ENCODE data around the gene OR6C1.
"Not testable (repeated sequence)": the region's sequence is repeated elsewhere in the genome, so short reads cannot be mapped to it uniquely, and the experiment has no call there.

Gene OR6C1

GRCh38 chr12:55314043-55314442, at the start of gene OR6C1:
TSS of gene OR6C1 (plus strand) at chr12:55314343. CDS start at chr12:55320600, 6,257 bp downstream.
- no peaks in the 10 kb centered on the region for H3K27me3 ChIP-seq (ENCODE audit: control insufficient read depth, insufficient read depth, low read length)
- H3K4me3 ChIP-seq (ENCODE audit: low read length), result no peak within 1 kb of the TSS
- no peaks in the 10 kb centered on the region for H3K36me3 ChIP-seq (ENCODE audit: control insufficient read depth, low read depth, low read length)
- H3K4me1 ChIP-seq (ENCODE audit: control insufficient read depth, low read depth, low read length), result no peaks in the 10 kb centered on the region
- H3K9me3 ChIP-seq (ENCODE audit: control insufficient read depth, low read depth, low read length), result no peaks in the 10 kb centered on the region
- no peak within 1 kb of the TSS for H3K9ac ChIP-seq (ENCODE audit: low read length)
- H3K27ac ChIP-seq (ENCODE audit: low read length), result no peak within 1 kb of the TSS

- Histone ChIP-seq H3K9ac (ENCODE audit: low read length) (no peak overlapping the region), H3K4me3 (ENCODE audit: low read length) (no peak overlapping the region), H3K27ac (ENCODE audit: low read length) (no peak overlapping the region), H3K9me3 (ENCODE audit: control insufficient read depth, low read depth, low read length) (peaks cover 5% of the 10 kb centered on the region), H3K36me3 (ENCODE audit: control insufficient read depth, low read depth, low read length) (no peaks in the 10 kb centered on the region), H3K27me3 (ENCODE audit: control insufficient read depth, insufficient read depth, low read length) (no peaks in the 10 kb centered on the region), H3K4me1 (ENCODE audit: control insufficient read depth, low read depth, low read length) (no peaks in the 10 kb centered on the region)
Observed at GRCh38 chr12:55280991-55281390, 33.2 kb upstream of the OR6C1 start.

- Histone ChIP-seq H3K36me3 (ENCODE audit: control insufficient read depth, low read depth, low read length) (no peaks in the 10 kb centered on the region), H3K4me3 (ENCODE audit: low read length) (no peak overlapping the region), H3K27ac (ENCODE audit: low read length) (no peak overlapping the region), H3K9me3 (ENCODE audit: control insufficient read depth, low read depth, low read length) (no peaks in the 10 kb centered on the region), H3K4me1 (ENCODE audit: control insufficient read depth, low read depth, low read length) (no peaks in the 10 kb centered on the region), H3K9ac (ENCODE audit: low read length) (no peak overlapping the region), H3K27me3 (ENCODE audit: control insufficient read depth, insufficient read depth, low read length) (no peaks in the 10 kb centered on the region)
Observed at GRCh38 chr12:55289999-55290398, 24.1 kb upstream of the OR6C1 start.

- Histone ChIP-seq H3K27ac (ENCODE audit: low read length) (no peak within 1 kb of the TSS), H3K4me1 (ENCODE audit: control insufficient read depth, low read depth, low read length) (no peaks in the 10 kb centered on the region), H3K9ac (ENCODE audit: low read length) (no peak within 1 kb of the TSS), H3K4me3 (ENCODE audit: low read length) (no peak within 1 kb of the TSS), H3K27me3 (ENCODE audit: control insufficient read depth, insufficient read depth, low read length) (no peaks in the 10 kb centered on the region), H3K9me3 (ENCODE audit: control insufficient read depth, low read depth, low read length) (no peaks in the 10 kb centered on the region), H3K36me3 (ENCODE audit: control insufficient read depth, low read depth, low read length) (no peaks in the 10 kb centered on the region)
Observed at GRCh38 chr12:55296469-55296868, 17.7 kb upstream of the OR6C1 start, which contains the start of gene OR6C6. TSS of gene OR6C6 (minus strand) at chr12:55296569. CDS start at chr12:55295232, 1,337 bp downstream.

- Histone ChIP-seq H3K27me3 (ENCODE audit: control insufficient read depth, insufficient read depth, low read length) (no peaks in the 10 kb centered on the region), H3K9me3 (ENCODE audit: control insufficient read depth, low read depth, low read length) (no peaks in the 10 kb centered on the region), H3K36me3 (ENCODE audit: control insufficient read depth, low read depth, low read length) (no peaks in the 10 kb centered on the region), H3K4me3 (ENCODE audit: low read length) (no peak overlapping the region), H3K27ac (ENCODE audit: low read length) (no peak overlapping the region), H3K9ac (ENCODE audit: low read length) (no peak overlapping the region), H3K4me1 (ENCODE audit: control insufficient read depth, low read depth, low read length) (no peaks in the 10 kb centered on the region)
Observed at GRCh38 chr12:55320201-55320600, 6.1 kb downstream of the OR6C1 start.

GRCh38 chr12:55325801-55326200, 11.7 kb downstream of the OR6C1 start:
- H3K4me1 ChIP-seq (ENCODE audit: control insufficient read depth, low read depth, low read length); H3K27ac ChIP-seq (ENCODE audit: low read length); H3K27me3 ChIP-seq (ENCODE audit: control insufficient read depth, insufficient read depth, low read length); H3K9me3 ChIP-seq (ENCODE audit: control insufficient read depth, low read depth, low read length); H3K4me3 ChIP-seq (ENCODE audit: low read length); H3K9ac ChIP-seq (ENCODE audit: low read length); H3K36me3 ChIP-seq (ENCODE audit: control insufficient read depth, low read depth, low read length): not testable (repeated sequence)

GRCh38 chr12:55330446-55330845, 16.3 kb downstream of the OR6C1 start, which contains the start of gene OR6C3:
TSS of gene OR6C3 (plus strand) at chr12:55330746. CDS start at chr12:55331701, 955 bp downstream.
- Histone ChIP-seq H3K27ac (ENCODE audit: low read length) (no peak within 1 kb of the TSS), H3K36me3 (ENCODE audit: control insufficient read depth, low read depth, low read length) (no peaks in the 10 kb centered on the region), H3K9ac (ENCODE audit: low read length) (no peak within 1 kb of the TSS), H3K4me1 (ENCODE audit: control insufficient read depth, low read depth, low read length) (peaks cover 11% of the 10 kb centered on the region), H3K9me3 (ENCODE audit: control insufficient read depth, low read depth, low read length) (no peaks in the 10 kb centered on the region), H3K27me3 (ENCODE audit: control insufficient read depth, insufficient read depth, low read length) (no peaks in the 10 kb centered on the region), H3K4me3 (ENCODE audit: low read length) (no peak within 1 kb of the TSS)

- Histone ChIP-seq H3K4me1 (ENCODE audit: control insufficient read depth, low read depth, low read length) (peaks cover 11% of the 10 kb centered on the region), H3K4me3 (ENCODE audit: low read length) (no peak overlapping the region), H3K27me3 (ENCODE audit: control insufficient read depth, insufficient read depth, low read length) (no peaks in the 10 kb centered on the region), H3K9ac (ENCODE audit: low read length) (no peak overlapping the region), H3K27ac (ENCODE audit: low read length) (no peak overlapping the region), H3K36me3 (ENCODE audit: control insufficient read depth, low read depth, low read length) (no peaks in the 10 kb centered on the region), H3K9me3 (ENCODE audit: control insufficient read depth, low read depth, low read length) (no peaks in the 10 kb centered on the region)
Observed at GRCh38 chr12:55336002-55336401, 21.9 kb downstream of the OR6C1 start.

GRCh38 chr12:55355338-55355737, 41.2 kb downstream of the OR6C1 start:
- not testable (repeated sequence) for H3K9me3 ChIP-seq (ENCODE audit: control insufficient read depth, low read depth, low read length); H3K27ac ChIP-seq (ENCODE audit: low read length); H3K36me3 ChIP-seq (ENCODE audit: control insufficient read depth, low read depth, low read length); H3K27me3 ChIP-seq (ENCODE audit: control insufficient read depth, insufficient read depth, low read length); H3K9ac ChIP-seq (ENCODE audit: low read length); H3K4me1 ChIP-seq (ENCODE audit: control insufficient read depth, low read depth, low read length); H3K4me3 ChIP-seq (ENCODE audit: low read length)

GRCh38 chr12:55362675-55363074, 48.5 kb downstream of the OR6C1 start, which contains the start of gene OR6C75:
TSS of gene OR6C75 (plus strand) at chr12:55362975. CDS start at chr12:55365111, 2,136 bp downstream.
- no peak within 1 kb of the TSS for H3K9ac ChIP-seq (ENCODE audit: low read length)

GRCh38 chr12:55365086-55365485, 50.9 kb downstream of the OR6C1 start:
- Histone ChIP-seq H3K36me3 (ENCODE audit: control insufficient read depth, low read depth, low read length) (no peaks in the 10 kb centered on the region), H3K4me3 (ENCODE audit: low read length) (no peak overlapping the region), H3K27me3 (ENCODE audit: control insufficient read depth, insufficient read depth, low read length) (no peaks in the 10 kb centered on the region), H3K9ac (ENCODE audit: low read length) (no peak overlapping the region), H3K9me3 (ENCODE audit: control insufficient read depth, low read depth, low read length) (no peaks in the 10 kb centered on the region), H3K4me1 (ENCODE audit: control insufficient read depth, low read depth, low read length) (no peaks in the 10 kb centered on the region), H3K27ac (ENCODE audit: low read length) (no peak overlapping the region)

More at GRCh38 chr12:55362675-55363074, 48.5 kb downstream of the OR6C1 start, which contains the start of gene OR6C75:
- Histone ChIP-seq H3K9me3 (ENCODE audit: control insufficient read depth, low read depth, low read length) (no peaks in the 10 kb centered on the region), H3K27ac (ENCODE audit: low read length) (no peak within 1 kb of the TSS), H3K4me1 (ENCODE audit: control insufficient read depth, low read depth, low read length) (no peaks in the 10 kb centered on the region), H3K36me3 (ENCODE audit: control insufficient read depth, low read depth, low read length) (no peaks in the 10 kb centered on the region), H3K27me3 (ENCODE audit: control insufficient read depth, insufficient read depth, low read length) (no peaks in the 10 kb centered on the region), H3K4me3 (ENCODE audit: low read length) (no peak within 1 kb of the TSS)
